CD4-positive, alpha-beta T cell (primary cell): ENCODE results near the gene ARHGEF6. TPM values are rescaled to one million over a fixed set of nuclear protein-coding genes. Genes with fewer than 3 reads are reported as not detected.
"Not testable (repeated sequence)": the region's sequence is repeated elsewhere in the genome, so short reads cannot be mapped to it uniquely, and the experiment has no call there.

Source experiments
- ATAC-seq: fragments of 200-7000 bp; cut with Tn5 transposase; one replicate; pipeline ENCODE4 v1.10.0; 2022; ENCODE audit warnings: mild to moderate bottlenecking; ENCODE audit not compliant: poor library complexity
- CTCF ChIA-PET: fragments of 350-600 bp; sonication (Branson Sonifier 250); formaldehyde crosslinking; loops from one replicate; lab custom pipeline; 2021; ENCODE audit warnings: antibody characterized with exemption, inconsistent platforms; lab: Charles Lee
- POLR2A ChIA-PET: fragments of 350-600 bp; sonication (Branson Sonifier 250); formaldehyde crosslinking; loops from one replicate; lab custom pipeline; 2021; ENCODE audit warnings: antibody characterized with exemption, inconsistent platforms; lab: Charles Lee
- DNase-seq, 14 experiments: peaks; one replicate each; pipeline ENCODE4 v3.0.0-alpha.2; 2013 to 2020; ENCODE audit warnings: mixed read lengths in 2 of 14
- H3K27ac ChIP-seq, 2 donors: one replicate each; pipeline versions ENCODE4 v1.5.1 to v1.7.0; 2013; ENCODE audit warnings: low read length in 2 of 2, low read depth in 1 of 2, mild to moderate bottlenecking in 1 of 2
- H3K27me3 ChIP-seq, 2 experiments: 1 replicate in 1 of 2; 2 replicates in 1 of 2; pipeline versions ENCODE4 v1.6.1 to v1.7.0; 2013; ENCODE audit warnings: low read length in 2 of 2, control low read depth in 1 of 2, mild to moderate bottlenecking in 1 of 2, moderate library complexity in 1 of 2; ENCODE audit not compliant: insufficient read depth in 2 of 2, control insufficient read depth in 1 of 2
- H3K36me3 ChIP-seq: one replicate; pipeline ENCODE4 v1.6.1; 2013; ENCODE audit warnings: low read length, control low read depth; ENCODE audit not compliant: insufficient read depth
- H3K4me1 ChIP-seq: one replicate; pipeline ENCODE4 v1.6.1; 2013; ENCODE audit warnings: low read length, control low read depth; ENCODE audit not compliant: insufficient read depth
- H3K4me3 ChIP-seq: one replicate; pipeline ENCODE4 v1.5.1; 2013; ENCODE audit warnings: mild to moderate bottlenecking, low read length, moderate library complexity
- H3K9me3 ChIP-seq, 2 experiments: 1 replicate in 1 of 2; 2 replicates in 1 of 2; pipeline versions ENCODE4 v1.6.1 to v1.7.0; 2013; ENCODE audit warnings: low read length in 2 of 2, mild to moderate bottlenecking in 2 of 2, control low read depth in 1 of 2, moderate library complexity in 1 of 2; ENCODE audit not compliant: control insufficient read depth in 1 of 2, insufficient read depth in 1 of 2
- H3K27ac Mint-ChIP-seq: one replicate; pipeline ENCODE4 v1.8.0; 2020; ENCODE audit warnings: mixed read lengths
- H3K27me3 Mint-ChIP-seq: one replicate; pipeline ENCODE4 v1.8.0; 2021; ENCODE audit warnings: mixed read lengths
- H3K36me3 Mint-ChIP-seq: one replicate; pipeline ENCODE4 v1.8.0; 2021; ENCODE audit warnings: low read depth, mixed read lengths
- H3K4me1 Mint-ChIP-seq: one replicate; pipeline ENCODE4 v1.8.0; 2021; ENCODE audit warnings: low read depth, mixed read lengths
- H3K4me3 Mint-ChIP-seq: one replicate; pipeline ENCODE4 v1.8.0; 2020; ENCODE audit warnings: mild to moderate bottlenecking, mixed read lengths
- H3K9me3 Mint-ChIP-seq: one replicate; pipeline ENCODE4 v1.8.0; 2020; ENCODE audit warnings: mixed read lengths
- CTCF ChIP-seq: fragments of 200-600 bp; IDR thresholded peaks from one replicate; pipeline ENCODE4 v1.8.0; 2022; ENCODE audit warnings: antibody characterized with exemption, mild to moderate bottlenecking
- intact Hi-C, 2 experiments: fragments of 100-400 bp; cut with DNase I in 1 of 2; cut with micrococcal nuclease in 1 of 2; formaldehyde crosslinking; loops; one replicate each; pipeline versions ENCODE4 v1.15.1 to v1.9.0; 2023 to 2025; cut with DNase I, micrococcal nuclease
- total RNA-seq, 174 experiments: library from RNA in 2 of 174; stranded (reverse) in 2 of 174; gene quantifications; one replicate each; pipeline ENCODE4 v1.2.3 and lab custom pipeline; 2021 to 2026

Gene ARHGEF6
- total RNA-seq, 2 experiments from 2014 or later, result 43.3 to 45.3 TPM

GRCh38 chrX:136823175-136823574 lies 42.4 kb upstream of the ARHGEF6 start:
- Mint-ChIP-seq H3K27me3 (no peaks in the 10 kb centered on the region), H3K36me3 (peaks cover 13% of the 10 kb centered on the region), H3K4me3 (no peak overlapping the region), H3K9me3 (no peaks in the 10 kb centered on the region), H3K27ac (no peak overlapping the region), H3K4me1 (no peaks in the 10 kb centered on the region)
- ATAC-seq (no peak), DNase-seq (no peak)
- no peak overlapping the region for H3K27ac ChIP-seq
- intact Hi-C loops, result no loop called here
- H3K36me3 ChIP-seq, result no peaks in the 10 kb centered on the region
- ChIA-PET POLR2A (interaction anchor here (0.6 to 1.3 kb wide), 2 partner anchors 44 to 76 kb away, joined by 3 read pairs; no protein-coding TSS in a partner anchor), CTCF (no interaction called here)
- H3K4me1 ChIP-seq, result no peaks in the 10 kb centered on the region
- no peak for TF ChIP-seq CTCF
- H3K27me3 ChIP-seq, result no peaks in the 10 kb centered on the region
- no peaks in the 10 kb centered on the region for H3K9me3 ChIP-seq
- H3K4me3 ChIP-seq, result no peak overlapping the region

- no peaks in the 10 kb centered on the region for H3K9me3 Mint-ChIP-seq
- no peak overlapping the region for H3K27ac ChIP-seq
- ATAC-seq (no peak), DNase-seq (no peak)
- TF ChIP-seq CTCF, result no peak
- H3K4me3 Mint-ChIP-seq, result no peak overlapping the region
- ChIA-PET CTCF (no interaction called here), POLR2A (interaction anchor here (0.6 kb wide), 1 partner anchor 75 kb away, joined by 3 read pairs; no protein-coding TSS in a partner anchor)
- no peaks in the 10 kb centered on the region for H3K4me1 ChIP-seq
- no peak overlapping the region for H3K4me3 ChIP-seq
- peaks cover 13% of the 10 kb centered on the region for H3K36me3 Mint-ChIP-seq
- no peaks in the 10 kb centered on the region for H3K27me3 ChIP-seq
- intact Hi-C loops, result no loop called here
- H3K27ac Mint-ChIP-seq, result no peak overlapping the region
- H3K36me3 ChIP-seq, result no peaks in the 10 kb centered on the region
- no peaks in the 10 kb centered on the region for H3K4me1 Mint-ChIP-seq
- no peaks in the 10 kb centered on the region for H3K9me3 ChIP-seq
- no peaks in the 10 kb centered on the region for H3K27me3 Mint-ChIP-seq
These were observed 41.8 kb upstream of the ARHGEF6 start for GRCh38 chrX:136822337-136823095.

- ATAC-seq, H3K9me3 Mint-ChIP-seq, intact Hi-C loops, H3K9me3 ChIP-seq, H3K27ac Mint-ChIP-seq, H3K4me3 Mint-ChIP-seq, POLR2A ChIA-PET, DNase-seq, H3K36me3 ChIP-seq, H3K36me3 Mint-ChIP-seq, H3K27me3 ChIP-seq, H3K4me1 Mint-ChIP-seq, H3K4me3 ChIP-seq, H3K27ac ChIP-seq, H3K4me1 ChIP-seq, H3K27me3 Mint-ChIP-seq: not testable (repeated sequence)
- CTCF ChIA-PET, result interaction anchor here (0.7 kb wide), 1 partner anchor 280 kb away, joined by 3 read pairs; no protein-coding TSS in a partner anchor
These were observed 39.0 kb upstream of the ARHGEF6 start for GRCh38 chrX:136819756-136820155.
